ENCODE data around the gene BRF1.

The BRF1 gene

DNA sequence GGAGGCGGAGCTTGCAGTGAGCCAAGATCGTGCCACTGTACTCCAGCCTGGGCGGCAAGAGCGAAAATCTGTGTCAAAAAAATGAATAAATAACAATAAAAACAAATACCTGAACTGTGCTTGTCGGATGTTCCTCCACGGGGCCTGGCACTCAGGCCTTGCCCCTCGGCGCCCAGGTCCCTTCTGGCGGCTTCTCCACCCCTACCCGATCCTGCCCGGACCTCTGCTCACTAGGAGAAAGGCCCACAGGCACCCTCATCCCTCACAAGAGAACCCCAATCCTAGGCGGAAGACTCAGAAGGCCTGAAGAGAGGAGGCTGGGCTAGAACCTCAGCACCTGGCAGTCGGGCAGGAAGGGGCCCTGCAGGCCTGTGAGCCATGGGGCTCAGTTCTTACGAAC is 73.5 kb downstream of the BRF1 start:
- no peak for DNase-seq (ENCODE audit: low spot score)

- no peak for DNase-seq (ENCODE audit: low spot score)
Observed at GRCh38 chr14:105226198-105226597, 74.6 kb downstream of the BRF1 start.

- no peak for DNase-seq (ENCODE audit: low spot score)
Observed at GRCh38 chr14:105224845-105225570, 75.8 kb downstream of the BRF1 start.

DNA sequence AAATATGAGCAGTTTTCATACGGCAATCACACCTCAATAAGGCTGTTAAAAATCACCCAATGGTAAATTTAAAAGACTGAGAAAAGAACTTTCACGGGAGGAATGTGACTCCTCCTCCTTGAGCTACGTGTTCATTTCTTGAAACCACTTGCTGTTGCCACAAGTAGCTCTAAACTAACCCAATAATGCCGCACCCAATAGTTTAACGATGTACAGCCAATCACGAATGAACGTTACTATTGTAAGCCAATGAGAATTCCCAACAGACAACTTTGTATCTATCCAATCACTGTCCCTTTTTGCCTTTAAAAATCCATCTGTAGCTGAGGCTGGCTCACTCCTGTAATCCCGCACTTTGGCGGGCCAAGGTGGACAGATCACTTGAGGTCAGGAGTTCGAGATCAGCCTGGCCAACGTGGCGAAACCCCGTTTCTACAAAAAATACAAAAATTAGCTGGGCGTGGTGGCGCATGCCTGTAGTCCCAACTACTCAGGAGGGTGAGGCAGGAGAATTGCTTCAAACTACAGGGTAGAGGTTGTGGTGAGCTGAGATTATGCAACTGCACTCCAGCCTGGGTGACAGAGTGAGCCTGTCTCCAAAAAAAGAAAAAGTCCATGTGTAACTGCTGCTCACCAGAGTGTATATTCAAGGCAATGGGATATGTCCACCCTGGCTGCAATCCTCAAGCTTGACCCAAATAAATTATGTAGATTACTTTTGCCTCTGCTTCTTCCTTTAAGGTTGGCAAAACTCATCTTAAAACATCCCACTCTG is 76.8 kb downstream of the BRF1 start:
- no peak for DNase-seq (ENCODE audit: low spot score)

DNA sequence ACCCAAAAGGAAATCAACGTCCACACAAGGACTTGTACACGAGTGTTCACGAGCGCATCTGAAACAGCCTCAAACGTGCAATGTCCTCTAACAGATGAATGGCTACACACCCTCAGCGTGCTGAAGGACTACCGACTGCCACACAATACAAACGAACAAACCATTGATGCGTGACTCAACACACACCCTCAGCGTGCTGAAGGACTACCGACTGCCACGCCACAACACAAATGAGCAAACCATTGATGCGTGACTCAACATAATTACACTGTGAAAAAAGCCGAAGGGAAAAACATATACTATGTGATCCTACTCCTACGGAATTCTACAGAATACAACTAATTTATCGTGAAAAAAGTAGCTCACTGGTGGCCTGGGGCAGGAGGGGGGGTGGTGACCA is 77.5 kb downstream of the BRF1 start:
- DNase-seq (ENCODE audit: low spot score) = no peak

- no peak for DNase-seq (ENCODE audit: low spot score)
Observed at GRCh38 chr14:105221598-105222178, 79.1 kb downstream of the BRF1 start.

DNA sequence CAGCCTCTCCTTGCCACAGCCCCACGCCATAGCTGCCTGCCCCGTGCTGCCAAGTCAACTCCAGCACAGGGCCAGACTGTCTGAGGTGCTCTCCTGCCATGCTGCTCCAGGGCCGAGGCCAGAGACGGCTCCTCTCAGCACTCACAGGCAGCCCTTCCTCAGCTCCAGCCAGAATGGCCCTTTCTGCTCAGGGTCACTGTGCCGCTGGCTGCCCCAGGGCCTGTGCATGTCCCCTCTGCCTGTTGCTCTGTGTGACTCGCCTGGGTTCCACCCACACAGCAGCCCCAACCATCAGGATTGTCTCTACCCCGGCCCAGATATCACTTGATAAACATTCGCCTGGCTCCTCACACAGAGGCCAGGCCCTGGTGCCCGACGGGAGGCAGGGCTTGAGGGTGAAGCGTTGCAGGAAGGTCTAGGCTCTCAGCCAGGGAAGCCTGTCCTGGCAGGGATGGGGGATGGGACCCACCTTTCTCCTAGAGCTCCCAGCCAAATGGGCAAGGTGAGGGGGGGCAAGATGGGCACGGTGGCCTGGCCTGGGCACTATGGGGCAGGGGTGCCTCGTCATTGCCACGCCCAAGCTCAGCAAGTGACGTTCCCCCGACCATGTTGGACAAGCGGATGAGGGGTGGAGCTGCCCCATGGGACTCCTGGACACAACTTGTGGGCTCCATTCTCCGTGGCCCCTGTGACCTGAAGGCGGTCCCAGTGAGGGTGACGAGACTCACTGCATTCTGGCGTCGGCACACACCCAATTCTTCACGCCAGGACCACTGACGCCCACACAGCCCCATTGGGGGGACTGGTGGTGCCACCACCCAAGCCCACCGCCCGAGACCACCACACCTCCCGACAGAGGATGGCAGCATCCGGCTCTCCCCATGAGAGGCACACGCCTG is 79.9 kb downstream of the BRF1 start:
- DNase-seq (ENCODE audit: low spot score) = no peak

DNA sequence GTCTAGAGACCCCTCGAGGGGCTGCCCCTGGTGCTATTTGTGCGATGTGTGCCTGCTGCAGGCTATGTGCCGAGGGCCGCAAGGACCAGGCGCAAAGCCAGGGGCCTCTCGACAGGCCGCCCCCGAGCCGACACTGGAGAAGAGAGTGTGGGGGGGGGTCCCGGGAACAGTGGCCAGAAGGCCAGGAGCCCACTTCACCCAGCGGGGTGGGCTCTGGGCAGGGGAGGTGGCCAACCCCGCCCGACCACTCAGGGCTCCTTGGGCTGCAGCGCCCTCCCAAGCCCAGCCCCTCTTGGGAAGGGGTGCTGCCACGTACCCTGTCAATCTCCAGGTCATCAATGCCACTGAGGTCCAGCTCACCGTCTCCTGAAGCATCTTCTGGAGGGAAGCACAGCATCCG is 81.0 kb downstream of the BRF1 start:
- no peak for DNase-seq (ENCODE audit: low spot score)

DNA sequence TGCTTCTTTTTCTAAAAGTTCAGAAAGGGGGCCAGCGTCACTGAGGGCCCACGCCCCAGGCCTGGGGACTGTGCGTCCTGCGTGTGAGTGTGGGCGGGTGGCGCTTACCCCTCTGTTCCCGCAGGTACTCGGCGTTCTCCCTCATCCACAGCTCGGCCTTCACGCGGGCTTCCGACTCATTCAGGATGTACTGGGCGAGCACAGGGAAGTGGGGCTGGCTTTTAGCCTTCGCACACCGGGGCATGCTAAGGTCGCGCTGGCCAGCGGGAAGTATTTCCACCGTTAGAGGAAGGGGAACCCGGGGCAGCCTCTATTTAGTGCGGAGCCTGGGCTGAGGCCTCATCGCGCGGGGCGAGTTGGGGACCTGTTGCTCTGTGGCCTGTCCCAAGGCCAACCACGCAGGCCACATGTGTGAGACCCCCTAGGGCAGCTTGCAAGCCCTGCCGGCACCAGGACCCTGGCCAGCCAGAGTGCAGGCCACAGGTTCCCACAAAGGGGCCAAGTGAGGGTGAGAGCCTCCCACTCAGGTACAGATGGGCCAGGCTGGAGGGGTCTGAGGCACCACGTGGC is 81.7 kb downstream of the BRF1 start:
- DNase-seq (ENCODE audit: low spot score) = no peak

DNA sequence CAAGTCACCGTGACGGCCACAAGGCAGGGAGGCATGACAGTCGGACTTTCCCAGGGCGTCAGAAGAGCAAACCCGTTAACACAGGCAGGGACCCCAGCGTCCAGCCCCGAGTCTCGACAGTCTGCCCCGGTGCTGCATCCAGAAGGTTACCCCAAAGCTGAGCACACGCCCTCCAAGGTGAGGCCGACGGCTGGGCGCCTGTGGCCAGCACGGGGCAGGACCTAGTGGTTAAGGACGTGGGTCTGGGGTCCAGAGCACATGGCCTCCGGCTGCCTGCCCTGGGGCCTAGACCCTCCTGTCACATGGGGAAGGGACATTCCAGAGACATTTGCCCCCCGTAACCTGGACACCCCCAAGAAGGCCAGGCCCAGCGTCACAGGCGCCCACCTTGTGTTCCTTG is 82.2 kb downstream of the BRF1 start:
- DNase-seq (ENCODE audit: low spot score) = no peak

DNA sequence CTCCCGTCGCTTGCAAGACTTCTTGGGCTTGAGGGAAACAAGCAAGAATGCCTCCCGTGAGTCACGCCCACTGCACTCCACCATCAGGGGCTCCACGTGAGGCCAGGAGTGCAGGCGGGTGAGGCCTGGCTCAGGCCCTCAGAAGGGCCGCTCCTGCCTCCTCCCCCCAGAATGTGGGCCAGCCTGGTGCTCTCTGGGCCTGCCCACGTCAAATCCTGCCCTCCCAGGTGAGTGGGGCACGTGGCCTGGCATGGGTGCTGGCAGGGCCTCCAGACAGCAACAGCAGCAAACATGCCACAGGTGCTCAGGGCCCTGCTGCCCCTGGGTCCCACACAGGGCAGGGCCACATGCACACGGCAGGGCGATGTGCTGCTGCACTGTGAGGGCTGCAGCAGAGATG is 83.0 kb downstream of the BRF1 start:
- no peak for DNase-seq (ENCODE audit: low spot score)

GRCh38 chr14:105216490-105217247 is 84.1 kb downstream of the BRF1 start:
- DNase-seq (ENCODE audit: low spot score) = no peak

- DNase-seq (ENCODE audit: low spot score) = no peak
Observed at GRCh38 chr14:105215602-105216001, 85.2 kb downstream of the BRF1 start.

GRCh38 chr14:105214324-105214915 is 86.4 kb downstream of the BRF1 start:
- DNase-seq (ENCODE audit: low spot score) = no peak

DNA sequence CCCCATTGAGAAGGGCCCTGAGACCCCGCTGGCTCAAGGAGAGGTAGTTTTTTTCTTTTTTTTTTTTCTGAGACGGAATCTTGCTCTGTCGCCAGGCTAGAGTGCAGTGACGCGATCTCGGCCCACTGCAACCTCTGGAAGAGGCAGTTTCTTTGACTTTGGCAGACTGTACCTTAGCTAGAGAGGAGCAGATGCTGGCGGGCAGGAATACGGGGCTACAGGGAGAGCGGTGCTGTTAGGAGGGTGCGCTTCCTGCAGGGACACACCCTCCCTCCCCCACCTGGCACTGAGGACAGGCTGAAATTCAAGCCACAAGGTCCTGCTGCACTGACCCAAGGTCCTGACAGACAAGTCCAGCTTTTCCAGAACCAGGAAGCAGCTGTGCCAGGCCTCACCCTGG is 87.4 kb downstream of the BRF1 start:
- no peak for DNase-seq (ENCODE audit: low spot score)

- DNase-seq (ENCODE audit: low spot score) = no peak
Observed at GRCh38 chr14:105212541-105213300, 88.1 kb downstream of the BRF1 start.

DNA sequence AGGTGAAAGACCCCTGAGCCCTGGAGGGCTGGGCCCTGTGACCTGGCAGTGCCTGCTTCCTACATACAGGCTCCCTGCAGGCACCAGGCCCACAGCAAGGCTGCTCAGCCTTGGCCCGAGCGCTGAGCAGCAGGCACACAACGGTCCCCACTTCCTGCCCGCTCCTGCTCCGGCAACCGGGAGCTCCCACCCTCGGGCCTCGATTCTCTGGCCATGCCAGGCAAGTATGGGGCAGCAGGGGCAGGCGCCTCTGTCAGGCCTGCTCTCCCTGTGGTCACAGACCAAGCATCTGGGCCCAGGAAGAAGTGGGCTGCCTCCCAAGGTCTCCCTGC is 89.1 kb downstream of the BRF1 start:
- no peak for DNase-seq (ENCODE audit: low spot score)

DNA sequence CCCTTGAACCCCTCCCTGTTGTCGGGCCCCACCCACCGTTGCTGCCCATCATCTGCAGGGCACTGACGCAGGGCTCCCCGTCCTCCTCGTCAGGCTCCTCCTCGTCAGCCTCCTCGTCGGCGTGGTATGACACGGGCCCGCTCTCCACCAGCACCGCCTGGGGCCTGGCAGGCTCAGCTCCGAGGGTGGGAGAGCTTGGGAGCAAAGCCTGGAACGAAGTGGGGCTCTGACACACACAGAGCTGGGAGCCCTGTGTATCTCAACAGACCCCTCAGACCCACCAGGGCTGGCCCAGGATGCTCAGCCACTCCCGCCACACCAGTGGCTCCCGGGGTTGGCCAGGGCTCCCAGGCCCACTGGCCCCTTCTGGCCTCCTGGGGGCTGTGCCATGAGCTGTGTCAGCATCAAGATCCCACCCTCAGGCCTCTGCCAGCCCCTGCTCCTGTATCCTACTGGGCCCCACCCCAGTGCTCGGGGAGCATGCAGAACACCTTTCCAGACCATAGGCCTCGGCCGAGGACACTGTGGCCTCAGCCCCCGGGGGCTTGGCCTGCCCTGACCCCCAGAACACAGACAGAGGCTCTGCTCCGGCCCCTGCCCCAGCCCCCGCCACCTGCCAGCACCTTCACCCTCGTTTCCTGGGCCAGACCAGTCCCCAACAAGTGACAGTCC is 89.6 kb downstream of the BRF1 start:
- no peak for DNase-seq (ENCODE audit: low spot score)

DNA sequence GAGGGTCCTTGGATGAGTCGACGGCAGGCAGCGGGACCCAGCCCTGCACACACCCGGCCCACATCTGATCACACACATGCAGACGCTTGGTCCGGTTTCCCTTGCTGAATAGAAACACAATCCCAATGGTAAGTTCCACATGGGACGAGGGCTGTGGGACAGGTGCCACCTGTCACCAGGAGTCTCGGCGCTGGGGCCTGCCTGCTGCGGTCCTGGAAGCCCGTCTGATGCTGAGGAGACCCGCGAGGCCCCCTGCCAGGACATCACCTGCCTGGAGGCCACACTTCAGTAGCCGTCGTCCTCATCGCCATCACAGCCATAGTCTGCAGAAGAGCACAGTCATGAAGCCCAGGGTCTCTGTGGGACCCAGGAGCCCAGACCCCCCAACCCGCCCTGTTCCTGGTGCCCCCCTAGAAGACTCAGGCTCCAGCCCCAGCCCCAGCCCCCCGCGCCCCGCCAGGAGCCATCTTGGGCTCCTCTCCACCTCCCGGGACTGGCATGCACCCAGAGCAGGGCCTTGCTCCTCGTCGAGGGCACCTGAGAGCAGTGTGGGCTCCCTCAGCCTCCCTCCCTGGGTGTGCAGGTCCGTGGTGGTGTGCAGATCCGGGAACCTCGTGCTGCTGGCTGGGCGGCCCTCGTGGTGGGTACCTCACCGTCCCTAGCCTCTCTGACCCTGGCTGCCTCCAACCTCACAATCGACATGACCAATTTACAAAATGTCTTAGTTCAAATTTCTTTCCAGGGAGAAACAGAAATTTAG is 90.4 kb downstream of the BRF1 start:
- no peak for DNase-seq (ENCODE audit: low spot score)
